OCI-LY1 (cell line): ENCODE data around the gene ASCL2.

ENCODE experiments used
- H2AFZ ChIP-seq: fragments of 200-600 bp; sonication (generic), shearing (Covaris generic); 2 replicates; pipeline ENCODE4 v1.6.0; 2014; ENCODE audit warnings: antibody characterized with exemption, mild to moderate bottlenecking, low read length
- H3F3A ChIP-seq: fragments of 200-600 bp; sonication (generic), shearing (Covaris generic); 2 replicates; pipeline ENCODE4 v1.6.0; 2014; ENCODE audit warnings: mild to moderate bottlenecking, antibody characterized with exemption, low read length, moderate library complexity; ENCODE audit not compliant: insufficient read depth
- H3K27ac ChIP-seq: fragments of 200-600 bp; sonication (generic); 2 replicates; pipeline ENCODE4 v1.5.1; 2014; ENCODE audit warnings: low read length, mixed run types, mild to moderate bottlenecking, low read depth; ENCODE audit not compliant: poor library complexity, severe bottlenecking
- H3K27me3 ChIP-seq: fragments of 200-600 bp; sonication (generic); 2 replicates; pipeline ENCODE4 v1.6.0; 2014; ENCODE audit warnings: antibody characterized with exemption, mild to moderate bottlenecking, low read length, moderate library complexity; ENCODE audit not compliant: insufficient read depth
- H3K36me3 ChIP-seq: fragments of 200-600 bp; sonication (generic); 2 replicates; pipeline ENCODE4 v1.6.1; 2014; ENCODE audit warnings: mild to moderate bottlenecking, antibody characterized with exemption, low read length, moderate library complexity, mixed read lengths; ENCODE audit not compliant: insufficient read depth
- H3K4me1 ChIP-seq: fragments of 200-600 bp; sonication (generic); 2 replicates; pipeline ENCODE4 v1.5.1; 2014; ENCODE audit warnings: mild to moderate bottlenecking, low read length, moderate library complexity; ENCODE audit not compliant: insufficient read depth, severe bottlenecking
- H3K4me2 ChIP-seq: fragments of 200-600 bp; sonication (generic), shearing (Covaris generic); 2 replicates; pipeline ENCODE4 v1.6.1; 2014; ENCODE audit warnings: low read length
- H3K4me3 ChIP-seq: fragments of 200-600 bp; sonication (generic); 2 replicates; pipeline ENCODE4 v1.5.1; 2014; ENCODE audit warnings: low read length, low read depth, mild to moderate bottlenecking, mixed read lengths; ENCODE audit not compliant: poor library complexity, severe bottlenecking
- H3K79me2 ChIP-seq: fragments of 200-600 bp; shearing (Covaris generic); 2 replicates; pipeline ENCODE4 v1.6.1; 2016; ENCODE audit warnings: mixed run types, low read length, mixed read lengths; ENCODE audit not compliant: insufficient read depth
- H3K9ac ChIP-seq: fragments of 200-600 bp; sonication (generic), shearing (Covaris generic); 2 replicates; pipeline ENCODE4 v1.6.1; 2014; ENCODE audit warnings: mild to moderate bottlenecking, low read length, mixed read lengths
- H3K9me2 ChIP-seq: fragments of 200-600 bp; sonication (generic), shearing (Covaris generic); 2 replicates; pipeline ENCODE4 v1.6.1; 2014; ENCODE audit warnings: low read depth, mild to moderate bottlenecking, low read length, mixed read lengths
- H3K9me3 ChIP-seq: fragments of 200-600 bp; shearing (Covaris generic); 2 replicates; pipeline ENCODE4 v1.6.1; 2014; ENCODE audit warnings: low read length, mixed read lengths
- H4K20me1 ChIP-seq: fragments of 200-600 bp; sonication (generic), shearing (Covaris generic); 2 replicates; pipeline ENCODE4 v1.6.0; 2016; ENCODE audit warnings: mild to moderate bottlenecking, low read length; ENCODE audit not compliant: insufficient read depth
- CTCF ChIP-seq: fragments of 200-600 bp; sonication (generic), shearing (Covaris generic); IDR thresholded peaks from 2 replicates; pipeline ENCODE4 v1.5.1; 2017; ENCODE audit warnings: mild to moderate bottlenecking, antibody characterized with exemption, low read length, moderate library complexity, mixed read lengths
- EZH2 ChIP-seq: fragments of 200-600 bp; sonication (generic), shearing (Covaris generic); IDR thresholded peaks from 2 replicates; pipeline ENCODE4 v1.8.0; 2017; ENCODE audit warnings: borderline replicate concordance, mixed run types, mild to moderate bottlenecking, antibody characterized with exemption, low read length, moderate library complexity, mixed read lengths

Gene ASCL2

DNA sequence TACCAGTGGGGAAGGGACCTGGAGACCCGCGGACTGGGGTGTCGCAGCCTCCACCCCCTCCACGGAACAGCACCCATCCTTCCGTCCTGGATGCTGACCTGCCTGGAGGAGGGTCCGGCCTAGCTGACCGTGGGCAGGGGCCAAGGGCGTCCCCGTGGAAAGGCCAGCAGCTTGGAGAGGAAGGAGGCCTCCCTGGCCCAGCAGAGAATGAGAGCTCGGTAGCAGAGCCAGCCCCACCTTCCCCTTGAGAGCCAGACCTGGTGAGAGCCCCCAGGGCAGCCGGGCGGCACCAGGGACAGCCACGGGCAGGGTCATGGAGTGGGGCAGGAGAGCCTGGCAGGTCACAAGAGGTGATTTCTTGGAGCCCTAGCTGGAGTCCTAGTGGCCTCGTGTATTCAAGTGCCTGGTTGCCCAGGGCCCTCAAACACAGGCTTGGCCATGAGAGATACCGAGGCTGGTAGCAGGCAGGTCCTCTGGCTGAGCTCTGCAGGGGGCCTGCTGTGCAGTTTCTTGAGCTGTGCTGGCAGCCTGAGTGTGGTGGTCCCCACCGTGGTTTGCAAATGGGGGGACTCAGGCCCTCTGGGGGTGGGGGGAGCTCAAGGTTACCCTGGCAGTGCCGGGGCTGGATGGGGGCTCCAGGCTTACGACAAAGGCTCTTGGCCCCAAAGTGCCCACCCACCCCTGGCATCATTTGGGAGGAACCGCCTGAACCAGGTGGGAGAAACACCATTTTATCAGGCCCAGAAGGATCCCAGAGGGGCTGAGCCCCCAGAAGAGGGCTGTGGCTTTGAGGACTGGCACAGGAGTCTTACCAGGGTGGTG, 39.1 kb upstream of the ASCL2 start:
- Histone ChIP-seq H3K4me1 (no peaks in the 10 kb centered on the region), H4K20me1 (no peaks in the 10 kb centered on the region), H3K27ac (no peak overlapping the region), H3F3A (no peaks in the 10 kb centered on the region), H3K9me3 (no peaks in the 10 kb centered on the region), H3K9ac (no peak overlapping the region), H3K4me2 (no peak overlapping the region), H3K9me2 (no peaks in the 10 kb centered on the region), H3K4me3 (no peak overlapping the region), H2AFZ (no peak overlapping the region), H3K27me3 (0 out of 2 replicates have a peak, but pooled peaks cover 3% of the 10 kb centered on the region), H3K36me3 (no peaks in the 10 kb centered on the region), H3K79me2 (no peaks in the 10 kb centered on the region)
- TF ChIP-seq CTCF (no peak), EZH2 (no peak)

- 0 out of 2 replicates have a peak, but pooled peaks cover 3% of the 10 kb centered on the region for H3K27me3 ChIP-seq
- no peak overlapping the region for H2AFZ ChIP-seq
- TF ChIP-seq CTCF (no peak), EZH2 (no peak)
- H3K4me2 ChIP-seq, result no peak overlapping the region
- H3K36me3 ChIP-seq, result no peaks in the 10 kb centered on the region
- H3K4me3 ChIP-seq, result no peak overlapping the region
- no peak overlapping the region for H3K9ac ChIP-seq
- H3K9me2 ChIP-seq, result no peaks in the 10 kb centered on the region
- H3K79me2 ChIP-seq, result no peaks in the 10 kb centered on the region
- no peaks in the 10 kb centered on the region for H3F3A ChIP-seq
- H4K20me1 ChIP-seq, result no peaks in the 10 kb centered on the region
- no peaks in the 10 kb centered on the region for H3K9me3 ChIP-seq
- H3K4me1 ChIP-seq, result no peaks in the 10 kb centered on the region
- H3K27ac ChIP-seq, result no peak overlapping the region
Measured at GRCh38 chr11:2308713-2309112, 38.3 kb upstream of the ASCL2 start.

DNA sequence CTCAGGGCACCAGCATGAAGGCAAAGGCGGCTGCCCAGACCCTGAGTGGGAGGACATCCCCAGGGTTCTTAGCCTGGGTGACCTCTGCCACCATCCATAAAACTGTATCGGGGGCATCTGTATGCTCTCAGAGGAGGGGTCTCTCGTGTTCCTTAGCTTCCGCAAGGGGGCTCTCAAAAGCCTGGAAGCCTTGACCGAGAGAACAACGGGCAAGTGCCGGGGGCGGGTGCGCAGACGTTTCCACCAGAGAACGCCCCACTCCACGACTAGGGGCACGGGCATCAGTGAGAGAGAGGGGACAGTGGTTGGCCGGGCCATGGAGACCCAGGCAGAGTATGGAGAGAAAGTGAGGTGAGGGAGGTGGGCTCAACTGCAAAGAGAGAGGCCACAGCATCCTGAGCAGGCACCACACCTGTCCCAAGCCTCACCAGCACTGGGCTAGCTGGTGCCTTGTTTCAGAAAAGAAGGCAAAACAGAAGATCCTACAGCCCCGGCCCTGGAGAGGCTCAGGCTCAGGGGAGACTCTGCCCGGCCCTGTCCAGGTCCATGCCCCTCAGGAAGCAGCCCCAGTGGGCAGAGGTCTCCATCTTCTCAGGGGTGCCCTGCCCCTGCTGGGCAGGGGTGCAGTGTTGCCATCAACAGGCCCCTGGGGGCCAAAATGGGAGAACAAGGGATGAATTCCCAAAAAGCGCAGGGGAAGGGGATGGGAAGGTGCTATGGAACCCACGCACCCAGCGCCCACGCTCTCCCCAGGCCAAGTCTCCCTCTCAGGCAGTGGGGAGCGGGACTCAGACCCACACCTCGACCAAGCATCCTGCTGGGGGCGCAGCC, 37.3 kb upstream of the ASCL2 start:
- Histone ChIP-seq H3F3A (no peaks in the 10 kb centered on the region), H3K4me2 (no peak overlapping the region), H3K27me3 (0 out of 2 replicates have a peak, but pooled peaks cover 3% of the 10 kb centered on the region), H3K4me3 (no peak overlapping the region), H2AFZ (no peak overlapping the region), H3K9me2 (no peaks in the 10 kb centered on the region), H3K9ac (no peak overlapping the region), H3K9me3 (no peaks in the 10 kb centered on the region), H3K79me2 (no peaks in the 10 kb centered on the region), H3K36me3 (no peaks in the 10 kb centered on the region), H3K27ac (no peak overlapping the region), H4K20me1 (no peaks in the 10 kb centered on the region), H3K4me1 (no peaks in the 10 kb centered on the region)
- TF ChIP-seq EZH2 (no peak), CTCF (no peak)
